ENCODE results near the gene IGFBP3. TPM values are rescaled to one million over a fixed set of nuclear protein-coding genes. Genes with fewer than 3 reads are reported as not detected.

IGFBP3 gene
- total and polyA plus RNA-seq, 2 donors (not counting 1 experiment from before 2014, with no cell fraction given): 8.9 to 227 TPM

GRCh38 chr7:45919993-45920459 lies 1.0 kb downstream of the IGFBP3 start:
- DNase-seq (ENCODE audit: low read depth in 2 of 2): peak; percentile 11 to 21
- peak; percentile 78 for TF ChIP-seq EZH2 (IDR thresholded peaks at IDR 0.05; ENCODE audit: low read length, missing control alignments)
- TF ChIP-seq, protein P1, sequence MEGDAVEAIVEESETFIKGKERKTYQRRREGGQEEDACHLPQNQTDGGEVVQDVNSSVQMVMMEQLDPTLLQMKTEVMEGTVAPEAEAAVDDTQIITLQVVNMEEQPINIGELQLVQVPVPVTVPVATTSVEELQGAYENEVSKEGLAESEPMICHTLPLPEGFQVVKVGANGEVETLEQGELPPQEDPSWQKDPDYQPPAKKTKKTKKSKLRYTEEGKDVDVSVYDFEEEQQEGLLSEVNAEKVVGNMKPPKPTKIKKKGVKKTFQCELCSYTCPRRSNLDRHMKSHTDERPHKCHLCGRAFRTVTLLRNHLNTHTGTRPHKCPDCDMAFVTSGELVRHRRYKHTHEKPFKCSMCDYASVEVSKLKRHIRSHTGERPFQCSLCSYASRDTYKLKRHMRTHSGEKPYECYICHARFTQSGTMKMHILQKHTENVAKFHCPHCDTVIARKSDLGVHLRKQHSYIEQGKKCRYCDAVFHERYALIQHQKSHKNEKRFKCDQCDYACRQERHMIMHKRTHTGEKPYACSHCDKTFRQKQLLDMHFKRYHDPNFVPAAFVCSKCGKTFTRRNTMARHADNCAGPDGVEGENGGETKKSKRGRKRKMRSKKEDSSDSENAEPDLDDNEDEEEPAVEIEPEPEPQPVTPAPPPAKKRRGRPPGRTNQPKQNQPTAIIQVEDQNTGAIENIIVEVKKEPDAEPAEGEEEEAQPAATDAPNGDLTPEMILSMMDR (conservative IDR thresholded peaks at IDR 0.05 in 1 of 2, IDR thresholded peaks at IDR 0.05 in 1 of 2; ENCODE audit: low read depth in 1 of 2, low read length in 2 of 2): no peak
- Histone ChIP-seq H2AFZ (ENCODE audit: low read length) (no peak overlapping the region), H3K9ac (ENCODE audit: insufficient read depth, low read length) (no peak overlapping the region), H3K27me3 (ENCODE audit: control insufficient read depth, insufficient read depth, low read length) (peaks cover 25% of the 10 kb centered on the region), H3K27ac (ENCODE audit: insufficient read depth, low read length) (no peak overlapping the region), H3K79me2 (ENCODE audit: control insufficient read depth, insufficient read depth, low read length) (no peaks in the 10 kb centered on the region), H3K36me3 (ENCODE audit: control insufficient read depth, insufficient read depth, low read length) (no peaks in the 10 kb centered on the region), H3K4me1 (ENCODE audit: control insufficient read depth, extremely low read depth, insufficient read depth, low read length) (peaks cover 13% of the 10 kb centered on the region), H3K4me2 (ENCODE audit: extremely low read depth, insufficient read depth, low read length) (peak overlapping the region; percentile 75), H4K20me1 (ENCODE audit: control insufficient read depth, extremely low read depth, insufficient read depth, low read length) (no peaks in the 10 kb centered on the region), H3K4me3 (replicated peaks in 1 of 4; ENCODE audit: control extremely low read depth in 1 of 4, insufficient read depth in 1 of 4, low read depth in 3 of 4, low read length in 4 of 4) (peak overlapping the region; percentile 42 to 58 (median 54)), H3K9me3 (ENCODE audit: control insufficient read depth, insufficient read depth, low read depth, low read length) (no peaks in the 10 kb centered on the region)

- Histone ChIP-seq H4K20me1 (ENCODE audit: control insufficient read depth, extremely low read depth, insufficient read depth, low read length) (no peaks in the 10 kb centered on the region), H3K4me1 (ENCODE audit: control insufficient read depth, extremely low read depth, insufficient read depth, low read length) (peaks cover 13% of the 10 kb centered on the region), H3K27ac (ENCODE audit: insufficient read depth, low read length) (no peak overlapping the region), H3K79me2 (ENCODE audit: control insufficient read depth, insufficient read depth, low read length) (no peaks in the 10 kb centered on the region), H3K36me3 (ENCODE audit: control insufficient read depth, insufficient read depth, low read length) (no peaks in the 10 kb centered on the region), H3K27me3 (ENCODE audit: control insufficient read depth, insufficient read depth, low read length) (peaks cover 25% of the 10 kb centered on the region), H3K4me2 (ENCODE audit: extremely low read depth, insufficient read depth, low read length) (no peak overlapping the region), H2AFZ (ENCODE audit: low read length) (no peak overlapping the region), H3K9ac (ENCODE audit: insufficient read depth, low read length) (no peak overlapping the region), H3K9me3 (ENCODE audit: control insufficient read depth, insufficient read depth, low read depth, low read length) (no peaks in the 10 kb centered on the region), H3K4me3 (replicated peaks in 1 of 4; ENCODE audit: control extremely low read depth in 1 of 4, insufficient read depth in 1 of 4, low read depth in 3 of 4, low read length in 4 of 4) (peak overlapping the region in 2 of 4 experiments; percentile 57 to 58)
- DNase-seq (ENCODE audit: low read depth in 2 of 2): no peak
- TF ChIP-seq, protein P1 (conservative IDR thresholded peaks at IDR 0.05 in 1 of 2, IDR thresholded peaks at IDR 0.05 in 1 of 2; ENCODE audit: low read depth in 1 of 2, low read length in 2 of 2): no peak
- no peak for TF ChIP-seq EZH2 (IDR thresholded peaks at IDR 0.05; ENCODE audit: low read length, missing control alignments)
These were observed 1.8 kb downstream of the IGFBP3 start for GRCh38 chr7:45919231-45919784.

DNA sequence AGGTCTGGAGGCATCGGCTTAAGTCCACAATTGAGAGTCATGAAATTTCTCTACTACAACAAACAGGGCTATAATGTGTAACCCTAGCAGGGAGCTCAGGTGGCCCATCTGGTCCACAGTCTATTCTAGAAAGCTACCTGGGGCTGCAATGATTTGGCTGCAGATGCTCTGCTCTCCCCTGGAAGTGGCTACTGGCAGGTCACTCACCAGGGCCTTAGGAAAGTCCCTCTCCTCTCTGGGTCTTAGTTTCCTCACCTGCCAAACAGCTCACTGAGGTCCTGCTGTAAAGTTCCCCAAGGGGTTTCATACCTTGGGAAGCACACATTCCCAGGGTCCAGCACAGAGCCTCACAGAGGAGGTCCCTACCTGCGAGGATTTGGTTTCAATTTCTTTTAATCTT lies 2.5 kb downstream of the IGFBP3 start:
- DNase-seq (ENCODE audit: low read depth in 2 of 2): no peak
- Histone ChIP-seq H3K36me3 (ENCODE audit: control insufficient read depth, insufficient read depth, low read length) (no peaks in the 10 kb centered on the region), H3K27me3 (ENCODE audit: control insufficient read depth, insufficient read depth, low read length) (peaks cover 25% of the 10 kb centered on the region), H3K9ac (ENCODE audit: insufficient read depth, low read length) (no peak overlapping the region), H4K20me1 (ENCODE audit: control insufficient read depth, extremely low read depth, insufficient read depth, low read length) (no peaks in the 10 kb centered on the region), H3K27ac (ENCODE audit: insufficient read depth, low read length) (no peak overlapping the region), H3K79me2 (ENCODE audit: control insufficient read depth, insufficient read depth, low read length) (no peaks in the 10 kb centered on the region), H3K4me1 (ENCODE audit: control insufficient read depth, extremely low read depth, insufficient read depth, low read length) (peaks cover 8% of the 10 kb centered on the region), H2AFZ (ENCODE audit: low read length) (no peak overlapping the region), H3K9me3 (ENCODE audit: control insufficient read depth, insufficient read depth, low read depth, low read length) (no peaks in the 10 kb centered on the region), H3K4me3 (replicated peaks in 1 of 4; ENCODE audit: control extremely low read depth in 1 of 4, insufficient read depth in 1 of 4, low read depth in 3 of 4, low read length in 4 of 4) (no peak overlapping the region), H3K4me2 (ENCODE audit: extremely low read depth, insufficient read depth, low read length) (no peak overlapping the region)
- TF ChIP-seq EZH2 (IDR thresholded peaks at IDR 0.05; ENCODE audit: low read length, missing control alignments): no peak
- TF ChIP-seq, protein P1 (conservative IDR thresholded peaks at IDR 0.05 in 1 of 2, IDR thresholded peaks at IDR 0.05 in 1 of 2; ENCODE audit: low read depth in 1 of 2, low read length in 2 of 2): no peak
